NCI-H1417 (cell line): ENCODE data around the gene TSPEAR.
"Not testable (repeated sequence)": the region's sequence is repeated elsewhere in the genome, so short reads cannot be mapped to it uniquely, and the experiment has no call there.

Source experiments
- DNase-seq, 3 experiments: peaks; one replicate each; lab custom pipeline; 2025; lab: John Stamatoyannopoulos, UW

The TSPEAR gene

GRCh38 chr21:44609193-44609592 is 102.2 kb downstream of the TSPEAR start:
- DNase-seq: no peak

DNA sequence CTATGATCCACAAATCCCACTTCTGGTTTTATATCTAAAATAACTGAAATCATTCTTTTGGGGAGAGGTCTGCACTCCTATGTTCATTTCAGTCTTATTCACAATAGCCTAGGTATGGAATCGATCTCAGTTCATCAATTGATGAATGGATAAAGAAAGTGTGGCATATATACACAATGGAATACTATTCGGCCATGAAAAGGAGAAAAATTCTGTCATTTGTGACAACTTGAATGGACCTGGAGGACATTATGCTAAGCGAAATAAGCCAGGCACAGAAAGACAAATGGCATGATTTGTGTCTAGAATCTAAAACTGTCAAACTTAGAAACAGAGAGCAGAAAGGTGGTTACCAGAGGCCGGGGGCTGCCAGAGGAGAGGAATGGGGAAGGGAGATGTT is 104.9 kb downstream of the TSPEAR start:
- no peak for DNase-seq

DNA sequence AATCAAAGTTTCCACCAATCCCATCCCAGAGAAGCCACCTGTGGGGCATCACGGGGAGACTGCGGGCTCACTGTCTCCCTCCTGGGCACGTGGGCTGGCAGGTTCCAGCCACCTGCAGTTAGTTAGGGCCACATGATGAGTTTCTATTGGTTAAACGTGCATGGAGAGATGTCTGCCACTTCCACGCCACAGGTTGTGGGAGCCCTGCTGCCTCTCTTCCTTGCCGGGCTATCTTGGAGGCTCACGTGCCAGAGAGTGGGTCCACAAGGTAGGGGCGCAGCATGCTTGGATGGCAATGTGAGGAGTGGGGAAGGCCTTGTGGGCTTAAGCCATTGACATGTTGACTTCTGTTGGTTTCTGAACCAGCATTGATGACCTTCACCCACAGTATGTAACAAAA is 107.5 kb downstream of the TSPEAR start:
- DNase-seq: no peak

DNA sequence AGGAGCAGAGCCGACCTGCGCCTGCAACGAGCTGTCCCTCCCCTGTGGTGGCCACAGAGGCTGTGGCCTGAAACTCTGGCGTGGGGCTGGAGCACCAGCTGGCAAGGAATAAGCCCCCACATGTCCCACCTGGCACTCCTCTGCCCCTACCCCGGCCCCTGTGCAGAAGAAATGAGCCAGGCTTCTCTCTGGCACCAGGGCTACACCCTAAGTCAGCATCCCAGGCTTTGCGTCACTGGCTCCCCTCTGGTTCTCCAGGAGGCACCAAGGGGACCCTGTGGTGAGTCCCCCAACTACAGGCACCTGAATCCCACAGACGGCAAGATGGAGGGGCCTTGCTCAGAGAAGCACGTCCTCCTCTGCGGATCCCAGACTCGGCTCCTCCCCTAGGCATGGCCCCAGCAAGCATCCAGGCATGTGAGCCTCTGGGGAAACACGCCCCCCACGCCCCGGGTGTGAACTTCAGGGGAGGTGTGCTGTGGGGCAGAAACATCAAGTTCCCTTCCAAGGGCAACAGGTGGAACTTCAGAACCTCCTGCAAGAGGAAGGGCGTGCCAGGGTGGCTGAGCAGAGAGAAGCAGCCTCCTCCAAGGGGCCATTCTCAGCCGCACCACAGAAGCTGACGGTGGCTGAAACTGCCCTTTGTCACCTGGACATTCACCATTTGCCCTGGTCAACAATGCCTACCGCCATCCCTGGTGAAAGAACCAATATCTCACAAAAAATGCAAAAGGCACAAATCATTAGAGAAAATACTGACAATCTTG is 108.1 kb downstream of the TSPEAR start:
- no peak for DNase-seq

DNA sequence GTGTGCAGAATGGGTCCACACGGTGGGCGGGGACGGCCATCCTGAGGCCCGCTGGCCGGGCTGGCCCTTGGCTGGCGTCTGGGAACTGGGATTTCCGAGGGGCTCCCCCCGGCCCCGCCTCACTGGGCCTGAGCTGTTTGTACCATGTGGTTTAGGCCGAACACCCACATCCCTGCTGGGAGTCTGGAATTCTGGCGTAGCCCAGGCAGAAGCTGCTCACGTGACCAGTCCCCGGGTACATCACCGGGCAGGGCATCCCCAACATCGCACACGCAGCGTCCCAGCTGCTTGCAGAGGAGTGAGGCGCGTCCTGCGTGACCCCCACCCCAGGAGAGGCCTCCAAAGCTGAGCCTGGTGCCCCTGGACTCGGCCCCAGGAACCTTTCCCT is 108.9 kb downstream of the TSPEAR start:
- DNase-seq: no peak

- DNase-seq: no peak
Observed at GRCh38 chr21:44601596-44602462, 109.5 kb downstream of the TSPEAR start.

DNA sequence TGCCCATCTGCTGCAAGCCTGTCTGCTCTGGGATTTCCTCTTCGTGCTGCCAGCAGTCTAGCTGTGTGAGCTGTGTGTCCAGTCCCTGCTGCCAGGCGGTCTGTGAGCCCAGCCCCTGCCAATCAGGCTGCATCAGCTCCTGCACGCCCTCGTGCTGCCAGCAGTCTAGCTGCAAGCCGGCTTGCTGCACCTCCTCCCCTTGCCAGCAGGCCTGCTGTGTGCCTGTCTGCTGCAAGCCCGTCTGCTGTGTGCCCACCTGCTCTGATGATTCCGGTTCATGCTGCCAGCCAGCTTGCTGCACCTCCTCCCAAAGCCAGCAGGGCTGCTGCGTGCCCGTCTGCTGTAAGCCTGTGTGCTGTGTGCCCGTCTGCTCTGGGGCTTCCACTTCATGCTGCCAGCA is 110.3 kb downstream of the TSPEAR start:
- DNase-seq: not testable (repeated sequence)

- DNase-seq: not testable (repeated sequence)
Observed at GRCh38 chr21:44600118-44600978, 111.0 kb downstream of the TSPEAR start, which contains the start of gene KRTAP10-7. TSS of gene KRTAP10-7 (plus strand) at chr21:44600597. CDS start at chr21:44600622, 25 bp downstream.

- no peak for DNase-seq
Observed at GRCh38 chr21:44599264-44600029, 111.9 kb downstream of the TSPEAR start.

DNA sequence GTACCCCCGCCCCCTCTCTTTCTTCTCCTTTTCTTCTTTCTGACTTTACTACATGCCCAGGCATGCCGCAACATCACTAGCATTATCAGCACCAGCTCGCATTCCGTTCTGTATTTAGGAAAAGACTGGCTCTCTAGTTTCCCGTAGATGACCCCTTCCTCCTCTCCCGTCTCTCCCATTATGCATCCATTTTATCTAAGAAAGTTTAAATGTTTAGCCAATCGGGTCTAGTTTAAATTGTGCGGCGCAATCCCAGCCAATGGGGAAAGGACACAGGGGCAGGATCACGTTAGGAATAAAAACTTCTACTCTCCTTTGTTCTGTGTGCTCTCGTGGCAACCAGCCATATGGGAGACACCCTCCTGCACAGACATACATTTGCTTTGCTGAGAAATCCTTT is 113.3 kb downstream of the TSPEAR start:
- no peak for DNase-seq

DNA sequence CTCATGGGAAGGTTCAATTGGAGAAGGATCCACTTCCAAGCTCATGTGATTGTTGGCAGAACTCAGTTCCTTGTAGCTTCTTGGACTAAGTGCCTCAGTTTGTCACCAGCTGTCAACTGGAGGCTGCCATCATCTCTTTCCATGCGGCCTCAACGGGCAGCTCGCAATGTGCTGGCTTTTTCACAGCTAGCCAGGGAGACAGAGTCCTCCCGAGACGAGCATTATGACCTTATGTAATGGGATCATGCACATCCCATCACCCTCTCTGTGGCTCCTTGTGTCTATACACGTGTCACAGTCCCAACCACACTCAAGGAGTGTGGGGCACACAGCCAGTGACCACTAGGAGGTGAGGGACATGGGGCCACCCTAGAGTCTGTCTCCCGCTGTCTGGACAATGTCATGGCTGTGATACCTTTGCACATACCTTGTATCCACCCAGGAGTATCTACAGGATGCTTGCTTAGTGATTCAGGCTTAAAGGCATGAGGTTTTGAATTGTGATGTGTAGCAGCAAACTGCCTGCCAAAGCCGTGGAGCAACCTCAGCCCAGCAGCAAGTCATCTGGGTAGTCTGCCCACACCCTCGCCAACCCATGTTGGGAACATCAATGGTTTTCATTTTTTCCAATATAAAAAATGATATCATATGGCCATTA is 115.2 kb downstream of the TSPEAR start:
- DNase-seq: no peak

GRCh38 chr21:44595524-44595923 is 115.8 kb downstream of the TSPEAR start:
- no peak for DNase-seq

DNA sequence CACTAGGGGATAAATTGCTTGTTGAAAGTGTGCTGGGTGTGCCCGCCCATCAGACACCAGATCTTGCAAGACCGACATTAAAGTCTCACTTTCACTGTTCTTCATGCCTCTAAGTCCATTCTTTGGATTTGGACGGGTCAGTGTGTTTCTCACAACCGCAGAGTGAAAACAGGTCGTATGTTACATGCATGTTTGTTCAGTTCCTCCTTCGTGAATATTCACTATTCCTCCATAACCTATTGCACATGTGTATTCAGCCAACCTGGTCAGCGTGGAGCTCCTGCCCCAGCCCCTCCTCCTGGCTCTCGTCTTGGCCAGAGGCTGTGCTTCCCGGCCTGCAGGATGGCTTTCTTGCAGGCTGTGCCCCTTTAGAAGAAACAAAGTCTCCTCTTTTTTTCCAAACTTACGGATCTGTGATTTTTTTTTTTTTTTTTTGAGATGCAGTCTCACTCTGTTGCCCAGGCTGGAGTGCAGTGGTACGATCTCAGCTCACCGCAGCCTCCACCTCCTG is 116.9 kb downstream of the TSPEAR start:
- peak in 1 of 3 experiments; percentile 56 for DNase-seq

DNA sequence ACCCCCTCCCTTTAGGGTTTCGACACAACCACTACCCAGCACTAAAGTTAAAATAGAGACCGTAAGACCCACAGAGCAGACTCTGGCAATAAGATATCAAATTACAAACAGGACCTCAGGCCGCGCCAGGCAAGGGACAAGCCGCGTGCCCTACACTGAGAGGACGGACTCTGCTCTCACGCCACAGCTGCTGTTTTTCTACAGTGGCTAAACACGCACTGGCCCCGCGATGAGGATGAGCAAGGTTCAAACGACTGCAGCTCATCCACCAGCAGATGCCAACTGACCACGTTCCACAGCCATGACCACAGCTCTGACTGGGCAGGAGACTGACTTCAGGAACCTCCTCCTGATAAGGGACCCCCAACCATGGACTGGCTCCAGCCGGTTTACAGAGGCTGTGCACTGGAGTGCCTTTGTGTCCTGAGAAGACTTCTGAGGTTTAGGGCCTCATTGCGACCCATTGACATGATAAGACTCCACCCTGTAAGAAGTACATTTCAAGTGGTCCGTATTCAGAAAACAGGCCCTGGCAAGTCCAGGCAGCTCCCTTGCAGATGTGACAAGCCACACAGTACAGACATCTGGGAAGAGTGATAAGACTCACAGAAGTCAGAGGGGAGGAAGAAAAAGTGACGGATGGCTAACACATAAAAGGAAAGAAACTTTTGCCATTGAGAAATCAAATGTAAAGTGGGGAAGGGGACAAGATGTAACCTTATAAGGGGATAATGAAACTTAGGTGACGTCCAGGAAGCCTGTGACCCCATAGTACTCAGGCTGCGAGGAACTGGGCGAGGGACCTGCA is 117.6 kb downstream of the TSPEAR start:
- DNase-seq: peak; percentile 59 to 87 (median 71)

GRCh38 chr21:44592446-44593311 is 118.7 kb downstream of the TSPEAR start, which contains the start of gene KRTAP10-6:
TSS of gene KRTAP10-6 (minus strand) at chr21:44592505. CDS start at chr21:44592484, 21 bp downstream.
- DNase-seq: peak in 2 of 3 experiments; percentile 52 to 65

- DNase-seq: peak in 1 of 3 experiments; percentile 24
Observed at GRCh38 chr21:44591801-44592130, 119.6 kb downstream of the TSPEAR start.

GRCh38 chr21:44590897-44591800 is 120.2 kb downstream of the TSPEAR start:
- peak in 2 of 3 experiments; percentile 27 to 51 for DNase-seq
